ENCODE results near the gene SLC12A2. TPM values are rescaled to one million over a fixed set of nuclear protein-coding genes. Genes with fewer than 3 reads are reported as not detected.

SLC12A2 gene
- total RNA-seq, 1 experiment from 2014 or later = 41.2 TPM

DNA sequence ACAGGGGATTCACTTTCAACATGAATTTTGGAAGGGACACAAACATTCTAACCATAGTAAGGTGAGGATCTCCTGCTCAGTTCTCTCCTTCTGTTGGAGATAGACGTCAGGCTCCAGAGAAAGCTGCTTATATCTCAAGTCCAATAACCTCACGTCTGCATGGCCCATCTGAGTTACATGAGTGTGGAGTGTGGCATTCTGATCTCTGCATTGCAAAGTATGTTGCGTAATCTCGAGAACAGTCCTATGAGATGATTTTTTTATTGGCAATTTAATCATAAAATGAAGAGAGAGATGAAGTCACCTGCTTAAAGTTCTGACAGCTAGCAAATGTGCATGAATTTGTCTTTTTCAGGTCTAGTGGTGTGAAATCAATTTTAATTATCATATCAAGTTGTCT, 118.8 kb downstream of the SLC12A2 start:
- no peak for ATAC-seq
- no peaks in the 10 kb centered on the region for H3K9me2 ChIP-seq (ENCODE audit: insufficient read depth)
- no peak overlapping the region for H3K4me2 ChIP-seq (ENCODE audit: low read length)
- H3K27me3 ChIP-seq (ENCODE audit: insufficient read depth, low read length) = no peaks in the 10 kb centered on the region
- DNase-seq (ENCODE audit: low read depth, low spot score) = no peak
- no peak for TF ChIP-seq SP1 (IDR thresholded peaks at IDR 0.05; ENCODE audit: low read depth)
- no peak for TF ChIP-seq ZFX (IDR thresholded peaks at IDR 0.05)
- TF ChIP-seq, protein P1, sequence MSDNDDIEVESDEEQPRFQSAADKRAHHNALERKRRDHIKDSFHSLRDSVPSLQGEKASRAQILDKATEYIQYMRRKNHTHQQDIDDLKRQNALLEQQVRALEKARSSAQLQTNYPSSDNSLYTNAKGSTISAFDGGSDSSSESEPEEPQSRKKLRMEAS (IDR thresholded peaks at IDR 0.05) = no peak
- TF ChIP-seq, protein P2, sequence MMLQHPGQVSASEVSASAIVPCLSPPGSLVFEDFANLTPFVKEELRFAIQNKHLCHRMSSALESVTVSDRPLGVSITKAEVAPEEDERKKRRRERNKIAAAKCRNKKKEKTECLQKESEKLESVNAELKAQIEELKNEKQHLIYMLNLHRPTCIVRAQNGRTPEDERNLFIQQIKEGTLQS (IDR thresholded peaks at IDR 0.05) = no peak
- TF ChIP-seq TCF7L2 (IDR thresholded peaks at IDR 0.05; ENCODE audit: borderline replicate concordance, extremely low read depth, insufficient read depth, insufficient read length) = no peak
- no peak for TF ChIP-seq JUND (IDR thresholded peaks at IDR 0.05)
- no peak for TF ChIP-seq EZH2phosphoT487 (IDR thresholded peaks at IDR 0.05; ENCODE audit: borderline replicate concordance)
- no peak for TF ChIP-seq CBX3 (IDR thresholded peaks at IDR 0.05; ENCODE audit: low read depth)
- no peak for TF ChIP-seq CEBPB (IDR thresholded peaks at IDR 0.05; ENCODE audit: low read depth)
- no peak for TF ChIP-seq POLR2A (IDR thresholded peaks at IDR 0.05; ENCODE audit: borderline replicate concordance, extremely low read depth, insufficient read depth, insufficient read length)
- no peak for TF ChIP-seq SRF (IDR thresholded peaks at IDR 0.05; ENCODE audit: low read depth)
- H2AFZ ChIP-seq (ENCODE audit: low read depth, low read length, poor library complexity, severe bottlenecking) = no peak overlapping the region
- intact Hi-C loops (cut with micrococcal nuclease) = loop anchor here (5.0 kb wide), 1 partner anchor 445 kb away; no protein-coding TSS in a partner anchor
- H3K9me3 ChIP-seq (ENCODE audit: control insufficient read depth in 1 of 2, insufficient read depth in 1 of 2, low read depth in 1 of 2, low read length in 2 of 2) = no peaks in the 10 kb centered on the region
- no peak overlapping the region for H3K4me3 ChIP-seq (replicated peaks in 1 of 2; ENCODE audit: low read depth in 1 of 2, low read length in 2 of 2)
- H3K36me3 ChIP-seq (ENCODE audit: control insufficient read depth in 1 of 2, insufficient read depth in 2 of 2, low read length in 2 of 2) = no peaks in the 10 kb centered on the region
- CTCF ChIA-PET = no interaction called here
- RAD21 ChIA-PET (ENCODE audit: low non-redundant PET in 1 of 2, low total read pairs in 2 of 2, uncharacterized antibody in 2 of 2, unreplicated experiment in 2 of 2) = no interaction called here
- peaks cover 9 to 18% of the 10 kb centered on the region in 2 experiments for H3K4me1 ChIP-seq (ENCODE audit: control insufficient read depth in 1 of 2, insufficient read depth in 2 of 2, low read length in 2 of 2)
- no TSS peak for BruUV-seq (replicated peaks)
- H3K79me2 ChIP-seq (ENCODE audit: insufficient read depth, low read length) = no peaks in the 10 kb centered on the region
- POLR2A ChIA-PET = no interaction called here
- no peak overlapping the region for H3K27ac ChIP-seq (ENCODE audit: low read depth, low read length)
- no peaks in the 10 kb centered on the region for H4K20me1 ChIP-seq (ENCODE audit: insufficient read depth)
- no peak overlapping the region for H3K9ac ChIP-seq (ENCODE audit: low read length)

DNA sequence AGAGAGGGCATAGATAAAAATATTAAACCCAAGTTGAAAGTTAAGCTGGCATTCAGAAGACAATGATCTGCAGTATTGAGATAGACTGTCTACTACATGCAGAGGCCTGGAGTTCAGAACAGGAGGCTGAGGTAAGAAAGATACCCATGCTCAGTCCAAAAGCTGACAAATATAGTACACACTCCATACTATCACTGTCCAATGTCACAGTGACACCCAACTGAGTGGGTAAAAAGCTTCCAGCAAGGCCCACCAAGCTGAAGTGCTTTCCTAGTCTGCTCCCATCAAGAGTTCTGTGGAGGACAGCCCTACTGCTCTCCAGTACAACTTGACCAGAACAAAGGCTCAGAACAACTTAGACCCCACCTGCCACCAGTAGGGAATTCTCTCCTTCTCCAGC, 124.9 kb downstream of the SLC12A2 start:
- no TSS peak for BruUV-seq (replicated peaks)

More for the DNA sequence above, 124.9 kb downstream of the SLC12A2 start:
- Histone ChIP-seq H3K4me1 (ENCODE audit: control insufficient read depth in 1 of 2, insufficient read depth in 2 of 2, low read length in 2 of 2) (no peaks in the 10 kb centered on the region), H3K27me3 (ENCODE audit: insufficient read depth, low read length) (no peaks in the 10 kb centered on the region), H3K79me2 (ENCODE audit: insufficient read depth, low read length) (no peaks in the 10 kb centered on the region), H3K4me3 (replicated peaks in 1 of 2; ENCODE audit: low read depth in 1 of 2, low read length in 2 of 2) (no peak overlapping the region), H3K9me2 (ENCODE audit: insufficient read depth) (no peaks in the 10 kb centered on the region), H4K20me1 (ENCODE audit: insufficient read depth) (no peaks in the 10 kb centered on the region), H3K36me3 (ENCODE audit: control insufficient read depth in 1 of 2, insufficient read depth in 2 of 2, low read length in 2 of 2) (no peaks in the 10 kb centered on the region), H3K9ac (ENCODE audit: low read length) (no peak overlapping the region), H3K4me2 (ENCODE audit: low read length) (no peak overlapping the region), H3K27ac (ENCODE audit: low read depth, low read length) (no peak overlapping the region), H3K9me3 (ENCODE audit: control insufficient read depth in 1 of 2, insufficient read depth in 1 of 2, low read depth in 1 of 2, low read length in 2 of 2) (no peaks in the 10 kb centered on the region), H2AFZ (ENCODE audit: low read depth, low read length, poor library complexity, severe bottlenecking) (no peak overlapping the region)
- ChIA-PET RAD21 (ENCODE audit: low non-redundant PET in 1 of 2, low total read pairs in 2 of 2, uncharacterized antibody in 2 of 2, unreplicated experiment in 2 of 2) (interaction anchor here in 1 of 2 experiments (0.7 kb wide), 1 partner anchor 435 kb away, joined by 3 read pairs; no protein-coding TSS in a partner anchor), CTCF (interaction anchor here (0.7 to 1.0 kb wide), 2 partner anchors 330 to 451 kb away, joined by 3 read pairs; no protein-coding TSS in a partner anchor), POLR2A (no interaction called here)
- TF ChIP-seq CBX3 (IDR thresholded peaks at IDR 0.05; ENCODE audit: low read depth) (no peak), ZFX (IDR thresholded peaks at IDR 0.05) (no peak), CEBPB (IDR thresholded peaks at IDR 0.05; ENCODE audit: low read depth) (no peak), ELF1 (IDR thresholded peaks at IDR 0.05; ENCODE audit: borderline replicate concordance, low read depth) (no peak), EGR1 (IDR thresholded peaks at IDR 0.05; ENCODE audit: low read depth) (no peak), JUND (IDR thresholded peaks at IDR 0.05) (no peak), EZH2phosphoT487 (IDR thresholded peaks at IDR 0.05; ENCODE audit: borderline replicate concordance) (no peak), SIN3A (IDR thresholded peaks at IDR 0.05; ENCODE audit: low read depth) (no peak), EZH2 (IDR thresholded peaks at IDR 0.05) (no peak)
- intact Hi-C loops (cut with micrococcal nuclease) = no loop called here
- ATAC-seq = no peak
- no peak for DNase-seq (ENCODE audit: low read depth, low spot score)

Measured in HCT116 (cell line).